Right cardiac atrium (tissue), 5 donors: Measurements from ENCODE around the gene KIF26A. TPM values are rescaled to one million over a fixed set of nuclear protein-coding genes. Genes with fewer than 3 reads are reported as not detected.

ENCODE experiments used
- ATAC-seq, 2 donors: fragments of 200-7000 bp; cut with Tn5 transposase; one replicate each; pipeline versions ENCODE4 v1.8.0 to v1.9.1; 2020; ENCODE audit warnings: moderate library complexity in 2 of 2, mild to moderate bottlenecking in 1 of 2
- DNase-seq, 3 donors: peaks; one replicate each; pipeline ENCODE4 v3.0.0-alpha.2; 2020
- H3K27ac ChIP-seq: one replicate; pipeline ENCODE4 v1.5.1; 2013; ENCODE audit warnings: mild to moderate bottlenecking, low read length, control low read depth, moderate library complexity
- H3K27me3 ChIP-seq: one replicate; pipeline ENCODE4 v1.6.1; 2013; ENCODE audit not compliant: control insufficient read depth, insufficient read depth
- H3K4me1 ChIP-seq: one replicate; pipeline ENCODE4 v1.6.1; 2013; ENCODE audit warnings: low read length; ENCODE audit not compliant: control insufficient read depth, insufficient read depth
- H3K4me3 ChIP-seq: one replicate; pipeline ENCODE4 v1.5.1; 2013; ENCODE audit warnings: low read length, control low read depth
- H3K9me3 ChIP-seq: one replicate; pipeline ENCODE4 v1.6.1; 2013; ENCODE audit warnings: low read length; ENCODE audit not compliant: control insufficient read depth
- WGBS: extraction: QIAGEN DNeasy Blood & Tissue Kit; methylation state at CpG from one replicate; pipeline ENCODE4 v1.1.7; 2013; 5-methylcytosine and 5-hydroxymethylcytosine counted together
- intact Hi-C, 4 donors: fragments of 100-400 bp; cut with DNase I; formaldehyde crosslinking; loops; one replicate each; pipeline versions ENCODE4 v1.11.0 to v1.14.0; 2022 to 2023
- polyA plus RNA-seq: library from polyadenylated mRNA; stranded (reverse); fragments of 200-250 nt; gene quantifications from one replicate; pipeline ENCODE4 v1.2.3, GENCODE V29; 2013
- total RNA-seq, 4 donors: library from RNA; stranded (reverse); fragmentation: NEBNext Ultra II Directional; extraction: Animal tissue kit (Norgen Biotek cat#: 25700); gene quantifications; one replicate each; pipeline ENCODE4 v1.2.1, GENCODE V29; 2021
- donor health status: healthy with polysubstance abuse.
- donor health status: DM: no; HTN: yes; CAD: no.
- donor health status: DM: no; HTN: no; CAD: no.
- donor health status: DM: no; HTN: yes; CAD: no; lungs with severe emphysema.
- donor health status: DM: yes; HTN: yes; CAD: no.

KIF26A gene
- total and polyA plus RNA-seq, 5 donors = 7.1 to 10.6 (median 9.7) TPM

- DNase-seq (no peak), ATAC-seq (no peak)
- intact Hi-C loops = no loop called here
- Histone ChIP-seq H3K9me3 (no peaks in the 10 kb centered on the region), H3K4me3 (no peak overlapping the region), H3K27ac (no peak overlapping the region), H3K4me1 (peaks cover 3% of the 10 kb centered on the region), H3K27me3 (no peaks in the 10 kb centered on the region)
- WGBS = 76% methylated on average over 15 of the region's 15 CpGs
Measured at GRCh38 chr14:104154246-104154645, 15.9 kb downstream of the KIF26A start.

DNA sequence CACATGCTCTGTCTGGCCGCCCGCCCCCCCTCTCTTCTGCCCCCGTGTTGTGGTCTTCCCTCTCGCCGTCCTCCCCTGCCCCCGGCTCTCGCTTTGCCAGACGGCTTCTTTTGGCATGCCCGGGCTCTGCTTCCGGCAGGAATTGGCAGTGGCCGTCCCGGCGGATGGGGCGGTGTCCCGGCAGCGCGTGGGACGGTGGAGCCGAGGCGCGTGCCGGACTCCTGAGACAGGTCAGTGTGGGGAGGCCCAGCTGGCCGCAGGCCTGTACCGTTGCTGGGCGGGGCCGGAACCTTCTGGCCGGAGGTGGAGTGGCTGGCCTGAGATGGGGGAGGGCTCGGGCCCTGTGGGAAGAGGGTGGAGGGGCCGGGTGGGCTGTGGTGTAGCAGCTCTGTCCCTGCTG, 17.1 kb downstream of the KIF26A start:
- H3K27me3 ChIP-seq = no peaks in the 10 kb centered on the region
- no peak overlapping the region for H3K27ac ChIP-seq
- ATAC-seq (peak; percentile 32 to 70), DNase-seq (peak; percentile 62 to 82 (median 80))
- H3K4me1 ChIP-seq = peaks cover 3% of the 10 kb centered on the region
- H3K9me3 ChIP-seq = no peaks in the 10 kb centered on the region
- intact Hi-C loops = no loop called here
- no peak overlapping the region for H3K4me3 ChIP-seq
- WGBS = 68% methylated on average over 29 of the region's 29 CpGs

GRCh38 chr14:104156142-104156541, 17.8 kb downstream of the KIF26A start:
- ATAC-seq = no peak
- H3K27me3 ChIP-seq = no peaks in the 10 kb centered on the region
- intact Hi-C loops = no loop called here
- 93% methylated on average over 5 of the region's 5 CpGs for WGBS
- H3K4me3 ChIP-seq = no peak overlapping the region
- H3K4me1 ChIP-seq = peaks cover 3% of the 10 kb centered on the region
- H3K9me3 ChIP-seq = no peaks in the 10 kb centered on the region
- H3K27ac ChIP-seq = no peak overlapping the region
- DNase-seq = no peak

DNA sequence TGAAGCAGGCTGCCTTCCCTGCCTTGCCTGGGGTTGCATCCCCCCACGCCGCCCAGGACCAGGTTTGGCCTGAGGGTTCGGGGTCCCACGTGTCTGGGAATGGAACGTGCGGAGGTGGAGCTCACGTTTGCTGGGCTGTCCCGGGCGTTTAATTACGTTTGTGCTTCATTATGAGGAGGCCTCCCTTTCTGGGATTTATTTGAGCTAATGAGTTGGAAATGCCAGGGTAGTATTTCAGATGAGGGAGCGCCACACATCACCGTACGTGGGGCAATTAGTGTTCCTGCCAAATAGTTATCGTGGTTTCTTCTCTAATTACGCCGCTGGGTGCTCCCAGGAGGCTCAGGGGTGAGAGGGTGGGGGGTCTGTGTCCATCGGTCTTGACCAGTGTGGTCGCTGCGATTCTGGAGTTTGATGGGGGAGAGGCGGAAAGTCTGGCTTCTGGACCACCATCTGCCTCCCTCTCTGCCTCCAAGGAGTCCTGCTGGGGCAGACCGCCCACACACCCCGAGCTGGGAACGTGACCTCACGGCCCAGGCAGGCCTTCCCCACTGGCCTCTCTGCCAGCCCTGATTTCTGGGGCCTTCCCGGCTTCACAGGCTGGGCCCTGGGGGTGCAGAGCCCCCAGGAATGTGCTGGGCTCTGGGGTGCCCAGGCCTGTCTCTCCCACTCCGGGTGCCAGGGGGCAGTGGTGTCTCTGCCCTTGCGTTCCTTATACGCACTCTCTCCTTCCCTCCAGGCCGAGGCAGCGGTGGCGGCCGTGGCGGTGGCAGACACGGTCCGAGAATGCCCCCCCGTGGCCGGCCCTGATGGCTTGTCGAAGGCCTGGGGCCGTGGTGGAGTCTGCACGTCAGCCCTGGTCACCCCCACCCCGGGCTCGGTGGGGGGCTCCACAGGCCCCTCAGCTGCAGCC, 18.9 kb downstream of the KIF26A start:
- 86% methylated on average over 42 of the region's 42 CpGs for WGBS
- H3K4me1 ChIP-seq = peaks cover 3% of the 10 kb centered on the region
- H3K27ac ChIP-seq = no peak overlapping the region
- DNase-seq (no peak), ATAC-seq (no peak)
- H3K27me3 ChIP-seq = no peaks in the 10 kb centered on the region
- no peaks in the 10 kb centered on the region for H3K9me3 ChIP-seq
- no peak overlapping the region for H3K4me3 ChIP-seq
- intact Hi-C loops = no loop called here

DNA sequence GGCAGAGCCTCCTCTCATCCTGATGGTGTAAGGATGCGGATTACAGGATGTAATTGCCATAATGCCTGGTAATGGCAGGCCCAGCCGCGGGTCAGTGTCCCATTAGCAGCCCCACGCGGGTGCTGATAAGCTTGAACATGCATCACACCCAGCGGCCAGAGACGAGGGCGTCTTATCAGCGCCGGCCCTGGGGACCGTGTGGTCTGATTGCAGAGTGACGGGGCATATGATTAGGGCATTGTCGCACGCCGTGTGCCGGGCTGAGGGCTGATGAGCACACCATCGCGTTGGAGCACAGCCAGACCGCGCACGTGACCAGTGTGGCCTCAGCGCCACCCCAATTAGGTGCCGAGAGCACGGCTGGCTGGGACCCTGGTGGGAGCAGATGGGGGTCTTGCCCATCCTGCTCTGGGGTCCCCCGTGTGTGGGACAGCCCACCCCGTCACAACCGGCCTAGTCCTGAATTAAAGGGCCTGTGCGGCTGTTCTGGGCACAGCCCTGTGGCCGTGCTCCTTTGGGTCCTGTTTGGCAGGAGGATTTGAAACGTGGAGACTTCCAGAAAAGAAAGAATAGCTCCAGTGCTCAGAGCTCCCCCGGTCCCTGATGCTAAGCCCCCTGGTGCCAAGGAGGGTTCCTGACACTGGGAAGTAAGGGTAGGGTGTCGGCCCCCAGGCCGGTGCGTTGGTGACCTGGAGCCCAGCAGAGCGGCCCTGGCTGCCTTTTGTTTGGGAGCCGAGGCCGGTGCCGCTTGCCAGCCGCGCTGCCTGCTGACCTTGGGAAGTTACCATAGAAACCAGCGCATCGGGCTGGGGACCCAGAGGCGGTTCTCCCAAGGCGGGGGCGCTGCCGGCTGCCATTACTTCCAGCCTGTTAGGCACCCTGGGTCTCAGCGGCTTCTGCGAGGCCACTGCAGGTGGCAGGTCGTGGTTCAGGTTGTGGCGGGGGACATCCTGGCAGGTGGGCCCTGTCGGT, 20.7 kb downstream of the KIF26A start:
- DNase-seq (peak; percentile 71 to 87 (median 87)), ATAC-seq (peak; percentile 73 to 82)
- intact Hi-C loops = no loop called here
- Histone ChIP-seq H3K4me1 (peaks cover 3% of the 10 kb centered on the region), H3K4me3 (no peak overlapping the region), H3K27me3 (no peaks in the 10 kb centered on the region), H3K9me3 (no peaks in the 10 kb centered on the region), H3K27ac (peak overlapping the region; percentile 8)
- WGBS = 56% methylated on average over 51 of the region's 51 CpGs

- Histone ChIP-seq H3K9me3 (no peaks in the 10 kb centered on the region), H3K4me3 (no peak overlapping the region), H3K27me3 (no peaks in the 10 kb centered on the region), H3K4me1 (peaks cover 3% of the 10 kb centered on the region), H3K27ac (no peak overlapping the region)
- no peak for ATAC-seq
- no peak for DNase-seq
- 93% methylated on average over 9 of the region's 9 CpGs for WGBS
- intact Hi-C loops = no loop called here
Measured at GRCh38 chr14:104159990-104160389, 21.6 kb downstream of the KIF26A start.

DNA sequence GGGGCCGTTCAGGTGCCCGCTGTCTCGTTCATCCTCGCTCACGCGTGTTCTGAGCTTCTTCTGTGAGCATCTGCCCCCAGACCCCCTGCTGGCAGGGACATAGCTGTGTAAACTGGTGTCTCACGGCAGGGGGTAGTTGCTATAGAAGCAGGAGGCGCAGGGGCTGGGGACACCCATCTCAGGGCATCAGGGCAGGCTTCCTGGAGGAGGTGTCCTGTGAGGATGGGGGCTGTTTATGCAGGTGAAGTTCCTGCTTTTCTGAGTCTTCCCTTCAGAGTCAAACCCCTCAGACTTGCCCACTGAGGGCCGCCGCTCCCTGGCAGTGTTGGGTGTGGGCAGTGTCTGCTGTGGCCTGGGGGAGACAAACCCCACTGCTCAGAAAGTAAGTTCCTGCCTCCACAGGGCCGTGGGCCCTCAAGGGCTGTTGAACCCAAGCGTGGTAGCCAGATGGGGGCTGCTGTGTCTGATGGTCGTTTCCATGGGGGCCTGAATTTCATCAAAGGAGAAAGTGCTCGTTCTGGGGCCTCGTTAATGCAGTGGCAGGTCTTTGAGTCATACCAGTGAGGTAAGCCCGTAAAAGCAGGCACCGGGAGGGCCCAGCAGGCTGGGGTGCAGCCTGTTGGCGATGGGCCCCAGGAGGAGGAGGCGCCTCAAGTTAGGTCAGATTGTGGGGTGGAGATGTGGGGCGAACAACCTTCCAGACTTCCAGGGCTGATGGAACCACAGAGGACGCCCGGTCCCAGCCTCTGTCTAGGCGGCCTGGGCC, 23.4 kb downstream of the KIF26A start:
- DNase-seq = no peak
- intact Hi-C loops = no loop called here
- no peaks in the 10 kb centered on the region for H3K27me3 ChIP-seq
- peaks cover 3% of the 10 kb centered on the region for H3K4me1 ChIP-seq
- WGBS = 92% methylated on average over 23 of the region's 23 CpGs
- no peak for ATAC-seq
- H3K9me3 ChIP-seq = no peaks in the 10 kb centered on the region
- no peak overlapping the region for H3K4me3 ChIP-seq
- H3K27ac ChIP-seq = no peak overlapping the region

DNA sequence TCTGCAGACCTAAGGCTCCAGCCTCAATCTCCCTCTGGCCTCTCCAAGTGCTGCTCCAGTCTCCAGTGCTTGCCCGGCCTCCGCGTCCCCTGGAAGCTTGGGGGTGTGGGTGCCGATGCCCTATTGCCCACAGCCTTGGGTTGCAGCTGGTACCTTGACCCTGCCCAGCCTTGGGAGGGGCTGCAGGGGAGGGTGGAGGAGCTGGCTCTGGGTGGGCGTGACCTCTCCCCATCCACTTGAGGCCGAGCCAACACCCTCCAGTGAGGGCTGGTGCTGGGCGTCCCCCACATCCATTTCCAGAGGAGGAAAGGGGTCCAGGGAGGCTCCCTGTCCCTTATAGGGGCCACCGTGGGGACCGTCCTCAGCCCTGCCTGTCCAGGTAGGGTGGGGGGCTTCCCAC, 24.1 kb downstream of the KIF26A start:
- no peak for DNase-seq
- Histone ChIP-seq H3K27me3 (no peaks in the 10 kb centered on the region), H3K9me3 (no peaks in the 10 kb centered on the region), H3K4me3 (no peak overlapping the region), H3K27ac (no peak overlapping the region), H3K4me1 (peaks cover 3% of the 10 kb centered on the region)
- 91% methylated on average over 9 of the region's 9 CpGs for WGBS
- intact Hi-C loops = no loop called here
- no peak for ATAC-seq

DNA sequence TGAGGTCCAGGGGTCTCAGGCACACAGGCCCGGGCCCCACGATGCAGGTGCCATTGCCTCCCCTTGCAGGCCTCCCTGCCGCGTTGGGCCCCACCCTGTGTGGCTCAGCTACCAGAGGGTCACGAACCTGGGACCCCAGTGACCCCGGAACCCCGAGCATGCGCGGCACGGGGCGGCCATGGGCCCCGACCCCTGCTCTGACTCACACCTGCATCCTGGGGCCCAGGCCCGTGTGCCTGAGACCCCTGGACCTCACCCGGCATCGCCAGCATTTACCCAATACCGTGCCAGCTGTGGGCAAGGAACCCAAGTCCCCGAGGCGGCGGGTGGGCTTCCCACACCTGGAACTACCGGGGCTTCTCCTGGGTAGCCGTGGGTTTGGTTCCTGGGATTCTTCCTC, 25.2 kb downstream of the KIF26A start:
- H3K27me3 ChIP-seq = no peaks in the 10 kb centered on the region
- intact Hi-C loops = no loop called here
- 87% methylated on average over 21 of the region's 21 CpGs for WGBS

GRCh38 chr14:104164041-104164440, 25.7 kb downstream of the KIF26A start:
- no peak overlapping the region for H3K27ac ChIP-seq
- WGBS = 81% methylated on average over 23 of the region's 23 CpGs
- ATAC-seq (no peak), DNase-seq (no peak)
- intact Hi-C loops = no loop called here
- no peaks in the 10 kb centered on the region for H3K9me3 ChIP-seq
- no peaks in the 10 kb centered on the region for H3K27me3 ChIP-seq
- no peaks in the 10 kb centered on the region for H3K4me1 ChIP-seq
- H3K4me3 ChIP-seq = no peak overlapping the region

More for the DNA sequence above, 25.2 kb downstream of the KIF26A start:
- Histone ChIP-seq H3K27ac (no peak overlapping the region), H3K4me1 (no peaks in the 10 kb centered on the region), H3K4me3 (no peak overlapping the region), H3K9me3 (no peaks in the 10 kb centered on the region)
- DNase-seq (no peak), ATAC-seq (no peak)
